Measurements from ENCODE around the gene GPR161. TPM values are rescaled to one million over a fixed set of nuclear protein-coding genes. Genes with fewer than 3 reads are reported as not detected.

Gene GPR161
- total RNA-seq, 2 experiments from 2014 or later: 0.10 to 0.17 TPM

- DNase-seq: no peak
- H3K4me1 Mint-ChIP-seq: peaks cover 16% of the 10 kb centered on the region
- no peak overlapping the region for H3K27ac Mint-ChIP-seq
- ChIA-PET CTCF (interaction anchor here (0.8 to 1.4 kb wide), 2 partner anchors 12 to 34 kb away, joined by 3 to 6 read pairs; no protein-coding TSS in a partner anchor), POLR2A (no interaction called here)
- no peaks in the 10 kb centered on the region for H3K36me3 Mint-ChIP-seq (ENCODE audit: low read depth)
- peaks cover 25% of the 10 kb centered on the region for H3K27me3 Mint-ChIP-seq
- H3K9me3 Mint-ChIP-seq: no peaks in the 10 kb centered on the region
- no peak overlapping the region for H3K4me3 Mint-ChIP-seq
Observed at GRCh38 chr1:168141871-168142385, 5.2 kb upstream of the GPR161 start.

- H3K27me3 Mint-ChIP-seq: peaks cover 44% of the 10 kb centered on the region
- H3K4me1 Mint-ChIP-seq: peaks cover 20% of the 10 kb centered on the region
- no peaks in the 10 kb centered on the region for H3K9me3 Mint-ChIP-seq
- no peak for DNase-seq
- no peaks in the 10 kb centered on the region for H3K36me3 Mint-ChIP-seq (ENCODE audit: low read depth)
- ChIA-PET CTCF (no interaction called here), POLR2A (no interaction called here)
- no peak overlapping the region for H3K4me3 Mint-ChIP-seq
- H3K27ac Mint-ChIP-seq: no peak overlapping the region
Observed at GRCh38 chr1:168139070-168139469, 2.3 kb upstream of the GPR161 start.

- CTCF ChIA-PET: interaction anchor here (0.9 kb wide), 1 partner anchor 26 kb away, joined by 3 read pairs; no protein-coding TSS in a partner anchor
- Mint-ChIP-seq H3K27me3 (peaks cover 44% of the 10 kb centered on the region), H3K9me3 (no peaks in the 10 kb centered on the region), H3K4me1 (peaks cover 20% of the 10 kb centered on the region), H3K36me3 (ENCODE audit: low read depth) (no peaks in the 10 kb centered on the region), H3K27ac (no peak overlapping the region), H3K4me3 (peak overlapping the region; percentile 75)
- no peak for DNase-seq
- POLR2A ChIA-PET: no interaction called here
Observed at GRCh38 chr1:168138134-168138533, 1.4 kb upstream of the GPR161 start.

- Mint-ChIP-seq H3K27me3 (peaks cover 47% of the 10 kb centered on the region), H3K4me3 (peak overlapping the region; percentile 75), H3K27ac (no peak overlapping the region), H3K36me3 (ENCODE audit: low read depth) (no peaks in the 10 kb centered on the region), H3K4me1 (peaks cover 20% of the 10 kb centered on the region), H3K9me3 (no peaks in the 10 kb centered on the region)
- CTCF ChIA-PET: interaction anchor here (0.9 kb wide), 1 partner anchor 26 kb away, joined by 3 read pairs; no protein-coding TSS in a partner anchor
- POLR2A ChIA-PET: no interaction called here
- no peak for DNase-seq
Observed at GRCh38 chr1:168137515-168137821, 738 bp upstream of the GPR161 start.

- no peaks in the 10 kb centered on the region for H3K9me3 Mint-ChIP-seq
- CTCF ChIA-PET: no interaction called here
- H3K4me3 Mint-ChIP-seq: peak overlapping the region; percentile 72
- H3K27me3 Mint-ChIP-seq: peaks cover 52% of the 10 kb centered on the region
- H3K27ac Mint-ChIP-seq: no peak overlapping the region
- H3K4me1 Mint-ChIP-seq: peaks cover 20% of the 10 kb centered on the region
- peak; percentile 12 for DNase-seq
- H3K36me3 Mint-ChIP-seq (ENCODE audit: low read depth): no peaks in the 10 kb centered on the region
- POLR2A ChIA-PET: no interaction called here
Observed at GRCh38 chr1:168135921-168136708, 615 bp downstream of the GPR161 start.

GRCh38 chr1:168135116-168135920 lies 1.4 kb downstream of the GPR161 start:
- Mint-ChIP-seq H3K4me1 (peaks cover 20% of the 10 kb centered on the region), H3K9me3 (no peaks in the 10 kb centered on the region), H3K27me3 (peaks cover 58% of the 10 kb centered on the region), H3K36me3 (ENCODE audit: low read depth) (no peaks in the 10 kb centered on the region), H3K27ac (no peak overlapping the region), H3K4me3 (peak overlapping the region; percentile 72)
- CTCF ChIA-PET: no interaction called here
- no peak for DNase-seq
- POLR2A ChIA-PET: no interaction called here

GRCh38 chr1:168134642-168135041 lies 2.1 kb downstream of the GPR161 start:
- H3K9me3 Mint-ChIP-seq: no peaks in the 10 kb centered on the region
- DNase-seq: no peak
- H3K27ac Mint-ChIP-seq: no peak overlapping the region
- ChIA-PET POLR2A (no interaction called here), CTCF (interaction anchor here (1.3 kb wide), 1 partner anchor 16 kb away, joined by 3 read pairs; no protein-coding TSS in a partner anchor)
- peaks cover 20% of the 10 kb centered on the region for H3K4me1 Mint-ChIP-seq
- peaks cover 58% of the 10 kb centered on the region for H3K27me3 Mint-ChIP-seq
- no peak overlapping the region for H3K4me3 Mint-ChIP-seq
- H3K36me3 Mint-ChIP-seq (ENCODE audit: low read depth): no peaks in the 10 kb centered on the region

GRCh38 chr1:168134132-168134531 lies 2.6 kb downstream of the GPR161 start:
- CTCF ChIA-PET: interaction anchor here (1.3 kb wide), 1 partner anchor 16 kb away, joined by 3 read pairs; no protein-coding TSS in a partner anchor
- POLR2A ChIA-PET: no interaction called here
- DNase-seq: no peak
- Mint-ChIP-seq H3K4me3 (no peak overlapping the region), H3K36me3 (ENCODE audit: low read depth) (no peaks in the 10 kb centered on the region), H3K27me3 (peaks cover 58% of the 10 kb centered on the region), H3K27ac (no peak overlapping the region), H3K9me3 (no peaks in the 10 kb centered on the region), H3K4me1 (peaks cover 20% of the 10 kb centered on the region)

- POLR2A ChIA-PET: no interaction called here
- Mint-ChIP-seq H3K4me3 (no peak overlapping the region), H3K36me3 (ENCODE audit: low read depth) (no peaks in the 10 kb centered on the region), H3K4me1 (peaks cover 2% of the 10 kb centered on the region), H3K27ac (no peak overlapping the region), H3K9me3 (peaks cover 2% of the 10 kb centered on the region), H3K27me3 (peaks cover 40% of the 10 kb centered on the region)
- DNase-seq: no peak
- CTCF ChIA-PET: interaction anchor here (0.6 to 1.2 kb wide), 3 partner anchors 17 to 305 kb away, joined by 3 to 6 read pairs (median 4); no protein-coding TSS in a partner anchor
Observed at GRCh38 chr1:168129933-168130332, 6.8 kb downstream of the GPR161 start.

- CTCF ChIA-PET: no interaction called here
- POLR2A ChIA-PET: no interaction called here
- peaks cover 2% of the 10 kb centered on the region for H3K9me3 Mint-ChIP-seq
- no peak overlapping the region for H3K27ac Mint-ChIP-seq
- no peaks in the 10 kb centered on the region for H3K4me1 Mint-ChIP-seq
- no peak for DNase-seq
- no peak overlapping the region for H3K4me3 Mint-ChIP-seq
- H3K27me3 Mint-ChIP-seq: peaks cover 33% of the 10 kb centered on the region
- H3K36me3 Mint-ChIP-seq (ENCODE audit: low read depth): no peaks in the 10 kb centered on the region
Observed at GRCh38 chr1:168127503-168127902, 9.2 kb downstream of the GPR161 start.

- CTCF ChIA-PET: interaction anchor here (1.4 kb wide), 1 partner anchor 21 kb away, joined by 3 read pairs; no protein-coding TSS in a partner anchor
- POLR2A ChIA-PET: no interaction called here
Observed at GRCh38 chr1:168125051-168125450, 11.7 kb downstream of the GPR161 start.

GRCh38 chr1:168121401-168122011 lies 15.2 kb downstream of the GPR161 start:
- peaks cover 33% of the 10 kb centered on the region for H3K27me3 Mint-ChIP-seq
- H3K9me3 Mint-ChIP-seq: no peaks in the 10 kb centered on the region

More at GRCh38 chr1:168125051-168125450, 11.7 kb downstream of the GPR161 start:
- H3K4me3 Mint-ChIP-seq: no peak overlapping the region
- no peak for DNase-seq
- H3K36me3 Mint-ChIP-seq (ENCODE audit: low read depth): no peaks in the 10 kb centered on the region
- H3K4me1 Mint-ChIP-seq: no peaks in the 10 kb centered on the region
- H3K27me3 Mint-ChIP-seq: peaks cover 35% of the 10 kb centered on the region
- H3K9me3 Mint-ChIP-seq: peaks cover 2% of the 10 kb centered on the region
- H3K27ac Mint-ChIP-seq: no peak overlapping the region

More at GRCh38 chr1:168121401-168122011, 15.2 kb downstream of the GPR161 start:
- no peak overlapping the region for H3K27ac Mint-ChIP-seq
- no peaks in the 10 kb centered on the region for H3K36me3 Mint-ChIP-seq (ENCODE audit: low read depth)
- ChIA-PET CTCF (interaction anchor here (0.6 kb wide), 1 partner anchor 71 kb away, joined by 4 read pairs; no protein-coding TSS in a partner anchor), POLR2A (no interaction called here)
- no peaks in the 10 kb centered on the region for H3K4me1 Mint-ChIP-seq
- no peak for DNase-seq
- H3K4me3 Mint-ChIP-seq: no peak overlapping the region

Data from activated CD4-positive, alpha-beta T cell treated with anti-CD3 and anti-CD28 coated beads, Interleukin-2, amount 10 ng/mL, durations not matched to agents 7 days and 5 days (primary cell).